Measurements from ENCODE around the gene TRIOBP. TPM values are rescaled to one million over a fixed set of nuclear protein-coding genes. Genes with fewer than 3 reads are reported as not detected.
A peak's percentile ranks its signal among the peaks of the same experiment; 100 is the strongest.

TRIOBP gene
- total and polyA plus RNA-seq, 2 of the 13 experiments (the other 11 are each of a cell fraction or from before 2014, with no cell fraction given) = 6.1 to 15.4 TPM

GRCh38 chr22:37762389-37762836 is 65.6 kb downstream of the TRIOBP start (continued):
- TF ChIP-seq ZNF687 (CRISPR knock-in tag; IDR thresholded peaks at IDR 0.05) (peak; percentile 33), HNF4A (CRISPR knock-in tag; IDR thresholded peaks at IDR 0.05) (peak; percentile 76), MAFF (IDR thresholded peaks at IDR 0.05; ENCODE audit: low read depth, low read length) (no peak)

GRCh38 chr22:37763012-37763411 is 66.2 kb downstream of the TRIOBP start:
- Histone ChIP-seq H3K4me3 (replicated peaks in 1 of 3; ENCODE audit: insufficient read depth in 1 of 3, low read depth in 2 of 3, low read length in 3 of 3) (no peak overlapping the region), H3K4me2 (ENCODE audit: low read depth, low read length) (no peak overlapping the region), H3K36me3 (replicated peaks in 1 of 2; ENCODE audit: control insufficient read depth in 1 of 2, insufficient read depth in 2 of 2, low read length in 2 of 2) (peaks cover 2 to 24% of the 10 kb centered on the region in 2 experiments; a peak in 3 of 5 replicates), H2AFZ (ENCODE audit: low read length) (no peak overlapping the region), H3K79me2 (ENCODE audit: insufficient read depth, low read length) (no peaks in the 10 kb centered on the region), H3K4me1 (ENCODE audit: insufficient read depth, low read length) (peaks cover 56% of the 10 kb centered on the region), H3K27me3 (ENCODE audit: control insufficient read depth in 1 of 2, insufficient read depth in 2 of 2, low read length in 2 of 2) (no peaks in the 10 kb centered on the region), H4K20me1 (ENCODE audit: insufficient read depth, low read length) (no peaks in the 10 kb centered on the region), H3K27ac (ENCODE audit: extremely low read length, insufficient read depth, low read length) (no peak overlapping the region), H3K9ac (ENCODE audit: insufficient read depth, low read depth, low read length) (no peak overlapping the region), H3K9me3 (ENCODE audit: low read length) (no peaks in the 10 kb centered on the region)
- TF ChIP-seq NFIC (IDR thresholded peaks at IDR 0.05; ENCODE audit: low read length) (no peak), GPBP1L1 (CRISPR knock-in tag; IDR thresholded peaks at IDR 0.05) (no peak), HNRNPL (IDR thresholded peaks at IDR 0.05; ENCODE audit: low read depth, low read length) (0 out of 2 replicates have a peak, but pooled peaks have one; percentile 5), CREB1 (IDR thresholded peaks at IDR 0.05) (no peak), CREB1 (CRISPR knock-in tag; IDR thresholded peaks at IDR 0.05) (no peak)
- WGBS (ENCODE audit: low lambda C conversion rate) = 100% methylated on average over 1 of the region's 9 CpGs
- no TSS peak for BruUV-seq (replicated peaks)
- in situ Hi-C loops (cut with HindIII; ENCODE audit: extremely low pct_ligation_motif_present, low pct_unique_long_range_greater_than_20kb) = no loop called here
- intact Hi-C loops (cut with micrococcal nuclease; ENCODE audit: unreplicated experiment) = no loop called here
- ChIA-PET POLR2A (interaction anchor here (1.0 to 2.1 kb wide), 3 partner anchors 20 to 45 kb away, joined by 3 to 8 read pairs (median 4); partner anchors contain the start of gene GCAT), CTCF (ENCODE audit: low intra/inter-chr PET ratio, low total read pairs) (no interaction called here)
- DNase-seq (ENCODE audit: low spot score) (no peak), FAIRE-seq (no peak), ATAC-seq (no peak)
